Measurements from ENCODE around the gene TOPORS.

DNA sequence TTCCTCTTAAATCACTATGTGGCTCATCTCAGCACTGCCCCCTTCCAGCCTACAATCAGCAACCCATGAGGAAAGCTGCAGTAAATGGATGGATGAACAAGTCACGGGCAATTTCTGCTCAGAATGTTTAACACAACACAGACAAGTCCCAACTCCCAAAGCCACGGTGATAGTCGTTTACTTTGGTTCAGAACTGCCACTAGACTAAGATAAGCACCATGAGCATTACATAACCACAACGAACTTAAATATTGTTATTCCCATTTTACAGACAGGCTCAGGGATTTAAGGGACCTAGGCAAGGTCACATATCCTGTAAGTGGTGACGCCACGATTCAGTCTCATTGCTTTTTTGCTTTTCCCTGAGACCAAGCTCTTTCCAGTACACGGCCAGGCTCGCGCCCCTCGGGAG is 2.2 kb downstream of the TOPORS start:
- TF ChIP-seq, protein P1, sequence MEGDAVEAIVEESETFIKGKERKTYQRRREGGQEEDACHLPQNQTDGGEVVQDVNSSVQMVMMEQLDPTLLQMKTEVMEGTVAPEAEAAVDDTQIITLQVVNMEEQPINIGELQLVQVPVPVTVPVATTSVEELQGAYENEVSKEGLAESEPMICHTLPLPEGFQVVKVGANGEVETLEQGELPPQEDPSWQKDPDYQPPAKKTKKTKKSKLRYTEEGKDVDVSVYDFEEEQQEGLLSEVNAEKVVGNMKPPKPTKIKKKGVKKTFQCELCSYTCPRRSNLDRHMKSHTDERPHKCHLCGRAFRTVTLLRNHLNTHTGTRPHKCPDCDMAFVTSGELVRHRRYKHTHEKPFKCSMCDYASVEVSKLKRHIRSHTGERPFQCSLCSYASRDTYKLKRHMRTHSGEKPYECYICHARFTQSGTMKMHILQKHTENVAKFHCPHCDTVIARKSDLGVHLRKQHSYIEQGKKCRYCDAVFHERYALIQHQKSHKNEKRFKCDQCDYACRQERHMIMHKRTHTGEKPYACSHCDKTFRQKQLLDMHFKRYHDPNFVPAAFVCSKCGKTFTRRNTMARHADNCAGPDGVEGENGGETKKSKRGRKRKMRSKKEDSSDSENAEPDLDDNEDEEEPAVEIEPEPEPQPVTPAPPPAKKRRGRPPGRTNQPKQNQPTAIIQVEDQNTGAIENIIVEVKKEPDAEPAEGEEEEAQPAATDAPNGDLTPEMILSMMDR (conservative IDR thresholded peaks at IDR 0.05; ENCODE audit: low read length): peak; percentile 21
- no peak for TF ChIP-seq EZH2phosphoT487 (IDR thresholded peaks at IDR 0.05; ENCODE audit: borderline replicate concordance)

Measured in Loucy (cell line).